Activated CD8-positive, alpha-beta memory T cell treated with anti-CD3 and anti-CD28 coated beads, Interleukin-2, amount 10 ng/mL, durations not matched to agents 7 days and 5 days (primary cell): Measurements from ENCODE around the gene ANKRD22. TPM values are rescaled to one million over a fixed set of nuclear protein-coding genes. Genes with fewer than 3 reads are reported as not detected.
"Not testable (repeated sequence)": the region's sequence is repeated elsewhere in the genome, so short reads cannot be mapped to it uniquely, and the experiment has no call there.

Source experiments
- ATAC-seq: fragments of 150-1000 bp; cut with Tn5 transposase; one replicate; pipeline ENCODE4 v1.10.0; 2021; ENCODE audit warnings: moderate library complexity
- CTCF ChIA-PET: fragments of 350-600 bp; sonication (Branson Sonifier 250); formaldehyde crosslinking; loops from one replicate; lab custom pipeline; 2021; ENCODE audit warnings: antibody characterized with exemption; lab: Charles Lee
- DNase-seq: peaks from one replicate; pipeline ENCODE4 v3.0.0-alpha.2; 2020
- H3K27ac Mint-ChIP-seq: one replicate; pipeline ENCODE4 v1.8.0; 2021; ENCODE audit warnings: mild to moderate bottlenecking, mixed read lengths
- H3K27me3 Mint-ChIP-seq: one replicate; pipeline ENCODE4 v1.8.0; 2021; ENCODE audit warnings: mixed read lengths
- H3K36me3 Mint-ChIP-seq: one replicate; pipeline ENCODE4 v1.8.0; 2021; ENCODE audit warnings: mild to moderate bottlenecking, mixed read lengths
- H3K4me1 Mint-ChIP-seq: one replicate; pipeline ENCODE4 v1.8.0; 2021; ENCODE audit warnings: mixed read lengths
- H3K4me3 Mint-ChIP-seq: one replicate; pipeline ENCODE4 v1.8.0; 2021; ENCODE audit warnings: mild to moderate bottlenecking, moderate library complexity, mixed read lengths
- H3K9me3 Mint-ChIP-seq: one replicate; pipeline ENCODE4 v1.8.0; 2022; ENCODE audit warnings: low read depth, mixed read lengths
- total RNA-seq, 2 experiments: library from RNA; stranded (reverse); gene quantifications; one replicate each; pipeline ENCODE4 v1.2.3, GENCODE V29; 2021

Gene ANKRD22
- total RNA-seq, 2 experiments from 2014 or later: 0.37 TPM; not detected in 1

- peak; percentile 30 for ATAC-seq
- CTCF ChIA-PET: interaction anchor here (0.8 to 1.5 kb wide), 3 partner anchors 13 to 93 kb away, joined by 3 to 4 read pairs (median 3); no protein-coding TSS in a partner anchor
Measured at GRCh38 chr10:88841316-88842111, 10.1 kb downstream of the ANKRD22 start.

DNA sequence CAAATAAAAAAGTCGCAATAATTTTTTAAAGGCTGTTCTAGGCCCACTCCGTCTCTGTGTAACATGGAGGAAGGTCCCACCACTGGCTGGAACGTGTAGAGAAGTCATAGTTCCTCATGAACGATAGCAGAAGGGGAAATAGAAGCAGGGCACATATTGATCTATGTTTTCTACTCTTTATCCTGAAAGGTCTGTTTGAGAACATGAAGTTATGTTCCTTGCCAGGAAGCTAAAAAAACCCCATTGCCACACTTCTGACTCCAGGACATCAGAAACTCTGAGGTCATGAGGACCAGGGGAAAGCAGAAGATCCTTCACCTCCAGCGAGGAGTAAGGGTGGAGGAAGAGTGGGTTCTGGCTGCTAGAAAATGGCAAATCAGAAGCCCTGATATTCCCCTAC is 10.8 kb downstream of the ANKRD22 start:
- no peaks in the 10 kb centered on the region for H3K9me3 Mint-ChIP-seq
- H3K36me3 Mint-ChIP-seq: peaks cover 8% of the 10 kb centered on the region
- H3K27ac Mint-ChIP-seq: no peak overlapping the region
- DNase-seq: no peak
- CTCF ChIA-PET: interaction anchor here (0.8 to 11.5 kb wide), 5 partner anchors 8 to 92 kb away, joined by 3 to 219 read pairs (median 3); no protein-coding TSS in a partner anchor
- peak; percentile 16 for ATAC-seq
- peaks cover 15% of the 10 kb centered on the region for H3K27me3 Mint-ChIP-seq
- no peak overlapping the region for H3K4me3 Mint-ChIP-seq
- peaks cover 17% of the 10 kb centered on the region for H3K4me1 Mint-ChIP-seq

More at GRCh38 chr10:88841316-88842111, 10.1 kb downstream of the ANKRD22 start:
- Mint-ChIP-seq H3K36me3 (peaks cover 9% of the 10 kb centered on the region), H3K4me1 (peaks cover 17% of the 10 kb centered on the region), H3K27ac (no peak overlapping the region), H3K4me3 (no peak overlapping the region), H3K27me3 (peaks cover 15% of the 10 kb centered on the region), H3K9me3 (no peaks in the 10 kb centered on the region)
- DNase-seq: no peak

- Mint-ChIP-seq H3K27ac (no peak overlapping the region), H3K27me3 (peaks cover 12% of the 10 kb centered on the region), H3K4me3 (no peak overlapping the region), H3K9me3 (no peaks in the 10 kb centered on the region), H3K4me1 (peaks cover 17% of the 10 kb centered on the region), H3K36me3 (peaks cover 2% of the 10 kb centered on the region)
- ATAC-seq: no peak
- DNase-seq: no peak
- CTCF ChIA-PET: interaction anchor here (1.4 to 11.5 kb wide), 3 partner anchors 9 to 93 kb away, joined by 3 to 219 read pairs (median 3); no protein-coding TSS in a partner anchor
Measured at GRCh38 chr10:88840104-88840503, 11.5 kb downstream of the ANKRD22 start.

GRCh38 chr10:88838766-88839350 is 12.8 kb downstream of the ANKRD22 start:
- CTCF ChIA-PET: interaction anchor here (1.0 to 11.5 kb wide), 3 partner anchors 32 to 272 kb away, joined by 3 to 219 read pairs (median 3); no protein-coding TSS in a partner anchor
- Mint-ChIP-seq H3K4me1 (peaks cover 19% of the 10 kb centered on the region), H3K4me3 (no peak overlapping the region), H3K27me3 (peaks cover 6% of the 10 kb centered on the region), H3K27ac (no peak overlapping the region), H3K36me3 (peaks cover under 1% of the 10 kb centered on the region), H3K9me3 (no peaks in the 10 kb centered on the region)
- DNase-seq: no peak
- ATAC-seq: no peak

GRCh38 chr10:88837632-88838031 is 14.0 kb downstream of the ANKRD22 start:
- H3K9me3 Mint-ChIP-seq, H3K27ac Mint-ChIP-seq, H3K27me3 Mint-ChIP-seq, ATAC-seq, H3K4me3 Mint-ChIP-seq, H3K36me3 Mint-ChIP-seq, DNase-seq: not testable (repeated sequence)
- CTCF ChIA-PET: interaction anchor here (0.7 to 11.5 kb wide), 10 partner anchors 15 to 192 kb away, joined by 3 to 219 read pairs (median 18); partner anchors contain the start of genes ANKRD22 and STAMBPL1
- peaks cover 29% of the 10 kb centered on the region for H3K4me1 Mint-ChIP-seq

- ATAC-seq (no peak), DNase-seq (no peak)
- no peaks in the 10 kb centered on the region for H3K27me3 Mint-ChIP-seq
- CTCF ChIA-PET: interaction anchor here (0.6 to 11.5 kb wide), 38 partner anchors 9 to 382 kb away, joined by 3 to 219 read pairs (median 5); partner anchors contain the start of genes ANKRD22, FAS and STAMBPL1
- no peak overlapping the region for H3K27ac Mint-ChIP-seq
- no peak overlapping the region for H3K4me3 Mint-ChIP-seq
- peaks cover 32% of the 10 kb centered on the region for H3K4me1 Mint-ChIP-seq
- no peaks in the 10 kb centered on the region for H3K9me3 Mint-ChIP-seq
- H3K36me3 Mint-ChIP-seq: no peaks in the 10 kb centered on the region
Measured at GRCh38 chr10:88835910-88836221, 15.8 kb downstream of the ANKRD22 start.

- peak; percentile 95 for DNase-seq
- no peak overlapping the region for H3K27ac Mint-ChIP-seq
- peaks cover 34% of the 10 kb centered on the region for H3K4me1 Mint-ChIP-seq
- H3K4me3 Mint-ChIP-seq: no peak overlapping the region
- no peaks in the 10 kb centered on the region for H3K9me3 Mint-ChIP-seq
- H3K27me3 Mint-ChIP-seq: no peaks in the 10 kb centered on the region
- peak; percentile 91 for ATAC-seq
- CTCF ChIA-PET: interaction anchor here (0.6 to 11.5 kb wide), 48 partner anchors 9 to 383 kb away, joined by 3 to 219 read pairs (median 4); partner anchors contain the start of genes ANKRD22, FAS and STAMBPL1
- peaks cover 1% of the 10 kb centered on the region for H3K36me3 Mint-ChIP-seq
Measured at GRCh38 chr10:88835096-88835909, 16.3 kb downstream of the ANKRD22 start.

GRCh38 chr10:88833723-88834122 is 17.9 kb downstream of the ANKRD22 start:
- Mint-ChIP-seq H3K27ac (peak overlapping the region; percentile 83), H3K27me3 (no peaks in the 10 kb centered on the region), H3K36me3 (peaks cover 1% of the 10 kb centered on the region), H3K4me1 (peaks cover 43% of the 10 kb centered on the region), H3K4me3 (no peak overlapping the region), H3K9me3 (no peaks in the 10 kb centered on the region)
- CTCF ChIA-PET: interaction anchor here (0.8 to 11.5 kb wide), 8 partner anchors 13 to 251 kb away, joined by 3 to 219 read pairs (median 18); partner anchors contain the start of genes ANKRD22, RNLS and STAMBPL1
- peak; percentile 55 for DNase-seq
- ATAC-seq: peak; percentile 32

- H3K36me3 Mint-ChIP-seq: peaks cover 1% of the 10 kb centered on the region
- no peaks in the 10 kb centered on the region for H3K9me3 Mint-ChIP-seq
- CTCF ChIA-PET: interaction anchor here (0.9 to 11.5 kb wide), 3 partner anchors 100 to 251 kb away, joined by 3 to 219 read pairs (median 12); partner anchors contain the start of genes FAS and RNLS
- DNase-seq (no peak), ATAC-seq (no peak)
- no peaks in the 10 kb centered on the region for H3K27me3 Mint-ChIP-seq
- H3K27ac Mint-ChIP-seq: peak overlapping the region; percentile 83
- H3K4me1 Mint-ChIP-seq: peaks cover 48% of the 10 kb centered on the region
- no peak overlapping the region for H3K4me3 Mint-ChIP-seq
Measured at GRCh38 chr10:88833156-88833555, 18.5 kb downstream of the ANKRD22 start.

GRCh38 chr10:88832376-88832775 is 19.3 kb downstream of the ANKRD22 start:
- peaks cover 53% of the 10 kb centered on the region for H3K4me1 Mint-ChIP-seq

GRCh38 chr10:88831709-88832108 is 19.9 kb downstream of the ANKRD22 start:
- peaks cover 3% of the 10 kb centered on the region for H3K36me3 Mint-ChIP-seq
- no peaks in the 10 kb centered on the region for H3K9me3 Mint-ChIP-seq
- ATAC-seq (peak; percentile 63), DNase-seq (peak; percentile 77)
- CTCF ChIA-PET: interaction anchor here (0.6 to 11.5 kb wide), 7 partner anchors 9 to 249 kb away, joined by 3 to 219 read pairs (median 6); partner anchors contain the start of genes RNLS and STAMBPL1
- H3K4me1 Mint-ChIP-seq: peaks cover 58% of the 10 kb centered on the region
- H3K27me3 Mint-ChIP-seq: no peaks in the 10 kb centered on the region
- peak overlapping the region; percentile 90 for H3K27ac Mint-ChIP-seq
- peak overlapping the region; percentile 58 for H3K4me3 Mint-ChIP-seq

More at GRCh38 chr10:88832376-88832775, 19.3 kb downstream of the ANKRD22 start:
- H3K9me3 Mint-ChIP-seq: no peaks in the 10 kb centered on the region
- DNase-seq: no peak
- peak overlapping the region; percentile 83 for H3K27ac Mint-ChIP-seq
- ATAC-seq: no peak
- no peak overlapping the region for H3K4me3 Mint-ChIP-seq
- CTCF ChIA-PET: interaction anchor here (0.9 to 11.5 kb wide), 5 partner anchors 22 to 250 kb away, joined by 3 to 219 read pairs (median 6); partner anchors contain the start of genes FAS, RNLS and STAMBPL1
- H3K36me3 Mint-ChIP-seq: peaks cover 1% of the 10 kb centered on the region
- H3K27me3 Mint-ChIP-seq: no peaks in the 10 kb centered on the region

- DNase-seq: no peak
- peak overlapping the region; percentile 90 for H3K27ac Mint-ChIP-seq
- CTCF ChIA-PET: interaction anchor here (1.1 to 11.5 kb wide), 6 partner anchors 8 to 248 kb away, joined by 3 to 219 read pairs (median 5); partner anchors contain the start of genes RNLS and STAMBPL1
- no peaks in the 10 kb centered on the region for H3K27me3 Mint-ChIP-seq
- ATAC-seq: no peak
- H3K4me1 Mint-ChIP-seq: peaks cover 68% of the 10 kb centered on the region
- H3K36me3 Mint-ChIP-seq: peaks cover 7% of the 10 kb centered on the region
- H3K9me3 Mint-ChIP-seq: no peaks in the 10 kb centered on the region
- H3K4me3 Mint-ChIP-seq: peak overlapping the region; percentile 25
Measured at GRCh38 chr10:88830643-88831268, 20.9 kb downstream of the ANKRD22 start.
